ENCODE measurements around the gene POLE3.

POLE3 gene

GRCh38 chr9:113375057-113376023 is 35.1 kb downstream of the POLE3 start:
- peak overlapping the region; percentile 78 for H3K4me3 ChIP-seq (ENCODE audit: low read depth, low read length)
- no peak for DNase-seq (ENCODE audit: low read depth)
- no peak for TF ChIP-seq CTCF (IDR thresholded peaks at IDR 0.05; ENCODE audit: control insufficient read depth, extremely low read depth, insufficient read depth)

GRCh38 chr9:113373676-113374392 is 36.6 kb downstream of the POLE3 start:
- no peak for DNase-seq (ENCODE audit: low read depth)
- TF ChIP-seq CTCF (IDR thresholded peaks at IDR 0.05; ENCODE audit: control insufficient read depth, extremely low read depth, insufficient read depth): no peak
- no peak overlapping the region for H3K4me3 ChIP-seq (ENCODE audit: low read depth, low read length)

GRCh38 chr9:113373256-113373655 is 37.2 kb downstream of the POLE3 start:
- no peak for DNase-seq (ENCODE audit: low read depth)
- TF ChIP-seq CTCF (IDR thresholded peaks at IDR 0.05; ENCODE audit: control insufficient read depth, extremely low read depth, insufficient read depth): no peak
- H3K4me3 ChIP-seq (ENCODE audit: low read depth, low read length): no peak overlapping the region

- no peak overlapping the region for H3K4me3 ChIP-seq (ENCODE audit: low read depth, low read length)
- TF ChIP-seq CTCF (IDR thresholded peaks at IDR 0.05; ENCODE audit: control insufficient read depth, extremely low read depth, insufficient read depth): no peak
- no peak for DNase-seq (ENCODE audit: low read depth)
These were observed 38.4 kb downstream of the POLE3 start for GRCh38 chr9:113372059-113372458.

GRCh38 chr9:113370806-113371325 is 39.6 kb downstream of the POLE3 start:
- no peak for DNase-seq (ENCODE audit: low read depth)
- no peak for TF ChIP-seq CTCF (IDR thresholded peaks at IDR 0.05; ENCODE audit: control insufficient read depth, extremely low read depth, insufficient read depth)
- no peak overlapping the region for H3K4me3 ChIP-seq (ENCODE audit: low read depth, low read length)

GRCh38 chr9:113369855-113370140 is 40.7 kb downstream of the POLE3 start:
- DNase-seq (ENCODE audit: low read depth): no peak
- H3K4me3 ChIP-seq (ENCODE audit: low read depth, low read length): no peak overlapping the region
- TF ChIP-seq CTCF (IDR thresholded peaks at IDR 0.05; ENCODE audit: control insufficient read depth, extremely low read depth, insufficient read depth): no peak
